Mucosa of stomach (tissue), 1 donor: ENCODE results near the gene KRTAP6-1.

ENCODE experiments used
- H3K27me3 ChIP-seq: one replicate; pipeline ENCODE4 v1.7.0; 2013; ENCODE audit warnings: mild to moderate bottlenecking, low read length; ENCODE audit not compliant: control insufficient read depth, insufficient read depth
- H3K36me3 ChIP-seq: one replicate; pipeline ENCODE4 v1.7.0; 2013; ENCODE audit warnings: low read length; ENCODE audit not compliant: control insufficient read depth, insufficient read depth
- H3K4me1 ChIP-seq: one replicate; pipeline ENCODE4 v1.7.0; 2013; ENCODE audit warnings: mild to moderate bottlenecking, low read length; ENCODE audit not compliant: control insufficient read depth, insufficient read depth
- H3K4me3 ChIP-seq: one replicate; pipeline ENCODE4 v1.7.0; 2013; ENCODE audit warnings: low read length
- H3K9ac ChIP-seq: one replicate; pipeline ENCODE4 v1.7.0; 2013; ENCODE audit warnings: mild to moderate bottlenecking, low read length, moderate library complexity
- H3K9me3 ChIP-seq: one replicate; pipeline ENCODE4 v1.7.0; 2013; ENCODE audit warnings: mild to moderate bottlenecking, low read length, moderate library complexity; ENCODE audit not compliant: control insufficient read depth
- donor health status: Pancreatic carcinoma.

The KRTAP6-1 gene

DNA sequence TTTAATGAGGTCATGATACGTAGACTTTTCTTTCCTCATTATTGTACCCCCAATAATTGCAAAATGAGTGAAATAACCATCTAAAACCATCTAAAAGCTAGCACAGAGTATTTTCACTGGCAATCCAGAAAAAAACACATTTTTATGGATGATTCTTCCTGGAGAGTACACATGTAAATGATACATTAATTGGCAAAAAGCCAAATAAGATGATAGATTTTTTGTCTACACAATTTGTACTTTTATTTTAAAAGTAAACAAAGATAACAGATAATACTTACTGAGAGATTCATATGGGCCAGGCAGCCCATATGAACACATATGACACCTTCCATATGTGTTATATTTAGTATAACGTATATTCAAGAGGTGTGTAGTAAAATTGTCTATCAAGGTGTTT is 50.1 kb downstream of the KRTAP6-1 start:
- Histone ChIP-seq H3K9ac (no peak overlapping the region), H3K9me3 (no peaks in the 10 kb centered on the region), H3K27me3 (no peaks in the 10 kb centered on the region), H3K4me1 (no peaks in the 10 kb centered on the region), H3K4me3 (no peak overlapping the region), H3K36me3 (no peaks in the 10 kb centered on the region)
